RPMI7951 (cell line): ENCODE results near the gene ITGA11. TPM values are rescaled to one million over a fixed set of nuclear protein-coding genes. Genes with fewer than 3 reads are reported as not detected.

Source experiments
- DNase-seq: peaks from one replicate; pipeline ENCODE4 v3.0.0-alpha.2; 2012; ENCODE audit warnings: low read depth
- total RNA-seq: library from RNA; depleted of rRNA; stranded (reverse); fragments of >200 nt; shearing (Covaris generic); gene quantifications from 2 replicates; pipeline ENCODE4 v1.2.3, GENCODE V29; 2014; rRNA removed

The ITGA11 gene
- total RNA-seq, 1 experiment from 2014 or later = 102 TPM

- DNase-seq = peak; percentile 87
Observed at GRCh38 chr15:68271854-68272471, 160.0 kb downstream of the ITGA11 start.

DNA sequence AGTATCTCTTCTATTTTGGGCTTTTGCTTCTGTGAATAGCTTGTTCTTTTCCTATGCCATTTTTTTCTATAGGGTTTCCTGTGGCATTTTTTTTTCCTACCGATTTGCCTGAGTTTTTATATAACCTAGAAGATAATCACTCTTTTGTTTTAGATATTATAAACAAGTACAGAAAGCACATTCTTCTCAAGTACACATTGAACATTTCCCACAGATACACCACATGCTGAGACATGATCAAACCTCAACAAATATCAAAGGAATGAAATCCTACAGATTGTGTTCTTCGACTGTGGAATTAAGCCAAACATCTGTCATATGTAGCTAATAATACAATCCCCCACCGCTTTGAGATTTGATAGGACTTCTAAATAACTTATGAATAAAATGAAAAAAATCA, 163.6 kb downstream of the ITGA11 start:
- no peak for DNase-seq

GRCh38 chr15:68265674-68266073, 166.3 kb downstream of the ITGA11 start:
- DNase-seq = no peak

DNA sequence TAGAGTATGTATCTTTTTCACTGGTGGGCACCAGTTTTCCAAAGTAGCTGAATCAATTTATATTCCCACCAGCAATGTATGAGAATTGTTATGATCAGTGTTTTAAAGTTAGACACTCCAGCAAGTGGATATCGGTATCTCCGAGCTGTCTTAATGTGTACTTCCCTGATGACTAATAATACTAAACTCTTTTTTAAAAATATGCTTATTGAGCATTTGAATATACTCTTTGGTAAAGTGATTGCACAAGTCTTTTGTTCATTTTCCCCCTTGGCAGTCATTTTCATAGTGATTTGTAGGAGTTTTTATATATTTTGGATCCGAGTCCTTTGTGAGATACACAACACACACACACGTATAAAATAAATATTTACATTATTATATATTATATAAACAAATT, 166.9 kb downstream of the ITGA11 start:
- DNase-seq = no peak

DNA sequence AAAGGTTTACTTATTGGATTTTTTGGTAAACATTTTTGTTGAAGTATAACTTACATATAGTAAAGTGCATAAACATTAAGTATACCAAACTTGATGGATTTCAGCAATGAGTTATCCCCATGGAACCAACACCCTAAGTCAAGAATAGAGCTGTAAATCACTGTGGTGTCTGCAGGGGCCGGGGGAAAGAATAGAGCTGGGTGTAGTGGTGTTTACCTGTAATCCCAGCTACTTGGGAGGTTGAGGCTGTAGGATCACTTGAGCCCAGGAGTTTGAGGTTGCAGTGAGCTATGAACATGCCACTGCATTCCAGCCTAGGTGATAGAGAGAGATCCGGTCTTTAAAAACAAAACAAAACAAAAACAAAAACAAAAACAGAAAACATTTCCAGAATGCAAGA, 167.7 kb downstream of the ITGA11 start:
- no peak for DNase-seq

- DNase-seq = no peak
Observed at GRCh38 chr15:68262514-68263356, 169.2 kb downstream of the ITGA11 start.

DNA sequence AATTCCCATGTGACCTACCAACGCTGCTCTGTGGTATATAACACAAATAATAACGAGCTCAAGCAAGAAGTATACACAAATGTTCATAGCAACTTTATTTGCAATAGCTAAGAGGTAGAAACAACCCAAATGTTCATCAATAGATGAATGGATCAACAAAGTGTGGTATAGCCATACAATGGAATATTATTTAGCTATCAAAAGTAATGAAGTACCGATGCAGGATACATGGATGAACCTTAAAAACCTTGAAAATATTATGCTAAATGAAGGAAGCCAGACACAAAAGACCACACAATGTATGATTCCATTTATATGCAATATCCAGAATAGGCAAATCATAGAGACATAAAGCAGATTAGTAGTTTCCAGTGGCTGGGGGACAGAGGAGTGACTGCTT, 170.0 kb downstream of the ITGA11 start:
- no peak for DNase-seq

GRCh38 chr15:68261241-68261640, 170.7 kb downstream of the ITGA11 start:
- DNase-seq = no peak

- DNase-seq = no peak
Observed at GRCh38 chr15:68259883-68260282, 172.1 kb downstream of the ITGA11 start.

- no peak for DNase-seq
Observed at GRCh38 chr15:68258692-68259091, 173.3 kb downstream of the ITGA11 start.

DNA sequence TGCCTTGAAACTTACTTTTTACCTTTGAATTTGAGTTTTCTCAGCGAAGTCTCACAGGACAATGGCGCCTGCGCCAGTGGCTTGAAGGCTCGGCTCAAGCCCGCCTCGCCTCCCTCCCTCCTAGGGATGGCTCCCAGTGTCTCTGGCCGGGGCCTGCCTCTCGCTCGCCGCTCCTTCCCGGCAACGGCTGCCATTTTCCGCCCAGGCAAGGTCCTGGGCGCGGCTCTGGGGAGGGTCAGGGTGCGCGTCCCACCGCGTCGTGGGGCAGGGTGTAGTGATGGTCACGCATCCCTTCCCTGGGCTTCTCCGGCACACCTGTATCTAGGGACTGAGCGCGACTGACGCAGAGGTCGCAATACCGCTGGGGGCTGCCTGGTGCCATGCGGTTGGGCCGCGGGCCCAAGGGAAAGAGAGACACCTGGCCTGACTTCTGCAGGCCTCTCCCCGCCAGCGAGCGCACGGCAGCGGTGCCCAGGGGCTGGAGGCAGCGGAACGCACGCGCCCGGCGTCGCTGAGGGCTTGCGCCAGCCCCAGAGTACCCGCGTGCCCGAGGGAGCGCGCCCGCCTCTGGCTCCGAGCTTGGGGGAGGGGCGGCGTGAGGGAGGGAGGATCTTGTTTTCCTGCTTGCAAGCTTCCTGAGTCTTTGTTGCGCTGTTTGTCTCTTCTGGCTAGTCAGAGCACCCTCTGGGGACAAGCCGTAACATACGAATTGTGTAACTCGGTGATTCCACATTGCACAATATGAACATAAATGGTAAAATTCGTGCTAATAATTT, 175.1 kb downstream of the ITGA11 start:
- DNase-seq = peak; percentile 85

DNA sequence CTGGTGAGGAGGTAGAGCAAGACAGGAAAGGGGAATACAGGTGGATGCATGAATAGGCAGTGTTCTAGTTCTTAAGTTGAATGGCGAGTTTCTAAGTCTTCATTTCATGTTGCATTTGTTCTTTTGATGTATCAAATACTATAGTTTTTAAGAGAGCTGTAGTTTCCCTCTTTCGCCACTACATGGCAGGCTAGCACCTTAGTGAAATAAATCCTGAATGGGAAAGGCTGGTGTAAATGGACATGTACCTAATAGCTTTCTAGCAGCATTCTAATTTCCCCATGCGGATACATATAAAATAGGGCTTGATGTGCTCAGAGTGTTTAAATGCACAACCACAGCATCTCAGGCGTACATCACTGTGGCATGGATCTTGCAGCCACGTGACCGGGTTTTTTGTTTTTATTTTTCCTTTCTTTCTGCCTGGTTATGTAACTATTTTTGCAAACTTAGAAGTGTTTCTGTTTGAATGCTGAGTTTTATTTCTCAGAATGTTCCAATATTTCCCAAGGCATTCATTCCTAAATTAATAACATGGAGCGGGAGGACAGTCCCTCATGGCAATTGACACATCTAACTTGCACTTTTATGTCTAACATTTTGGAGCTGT, 178.9 kb downstream of the ITGA11 start:
- DNase-seq = peak; percentile 82

GRCh38 chr15:68249058-68249713, 182.8 kb downstream of the ITGA11 start:
- DNase-seq = no peak

Other genes with a start within 250 kb of the ITGA11 start
- gene CALML4, start 226.8 kb downstream of the ITGA11 start, total RNA-seq = 1.4 and 1.9 TPM in 2 replicates
- gene CLN6, start 202.4 kb downstream of the ITGA11 start, total RNA-seq = 20.0 and 22.7 TPM in 2 replicates
- 37.6 and 41.5 TPM in 2 replicates for gene FEM1B, start 154.4 kb downstream of the ITGA11 start, total RNA-seq
- 5.6 and 5.9 TPM in 2 replicates for gene CORO2B, start 146.8 kb upstream of the ITGA11 start, total RNA-seq